ENCODE measurements around the gene COX14. TPM values are rescaled to one million over a fixed set of nuclear protein-coding genes. Genes with fewer than 3 reads are reported as not detected.
A peak's percentile ranks its signal among the peaks of the same experiment; 100 is the strongest.

The COX14 gene
- total RNA-seq, 2 experiments from 2014 or later, result 43.1 to 51.0 TPM

DNA sequence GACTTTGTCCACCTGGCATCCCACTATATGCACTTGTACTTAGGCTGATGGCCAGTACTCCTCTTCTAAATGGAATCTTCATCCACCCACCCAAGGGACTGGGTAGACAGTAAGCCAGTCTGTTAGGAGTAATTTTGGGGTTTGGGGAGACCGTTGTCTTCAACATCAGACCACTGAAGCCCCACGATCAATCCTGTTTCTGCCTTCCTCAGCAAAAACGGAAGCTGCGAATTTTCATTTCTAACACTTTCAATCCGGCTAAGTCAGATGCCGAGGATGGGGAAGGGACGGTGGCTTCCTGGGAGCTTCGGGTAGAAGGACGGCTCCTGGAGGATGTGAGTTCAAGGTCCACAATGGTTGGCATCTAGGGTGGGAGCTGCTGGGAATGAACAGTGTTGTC, 24.9 kb upstream of the COX14 start:
- peaks cover 17% of the 10 kb centered on the region for H3K36me3 Mint-ChIP-seq (ENCODE audit: low read depth)
- intact Hi-C loops (cut with micrococcal nuclease), result loop anchor here (5.0 kb wide), 1 partner anchor 90 kb away; no protein-coding TSS in a partner anchor

GRCh38 chr12:50087995-50088394, 24.0 kb upstream of the COX14 start:
- peaks cover 17% of the 10 kb centered on the region for H3K36me3 Mint-ChIP-seq (ENCODE audit: low read depth)
- ATAC-seq (no peak), DNase-seq (no peak)
- TF ChIP-seq, protein P1, sequence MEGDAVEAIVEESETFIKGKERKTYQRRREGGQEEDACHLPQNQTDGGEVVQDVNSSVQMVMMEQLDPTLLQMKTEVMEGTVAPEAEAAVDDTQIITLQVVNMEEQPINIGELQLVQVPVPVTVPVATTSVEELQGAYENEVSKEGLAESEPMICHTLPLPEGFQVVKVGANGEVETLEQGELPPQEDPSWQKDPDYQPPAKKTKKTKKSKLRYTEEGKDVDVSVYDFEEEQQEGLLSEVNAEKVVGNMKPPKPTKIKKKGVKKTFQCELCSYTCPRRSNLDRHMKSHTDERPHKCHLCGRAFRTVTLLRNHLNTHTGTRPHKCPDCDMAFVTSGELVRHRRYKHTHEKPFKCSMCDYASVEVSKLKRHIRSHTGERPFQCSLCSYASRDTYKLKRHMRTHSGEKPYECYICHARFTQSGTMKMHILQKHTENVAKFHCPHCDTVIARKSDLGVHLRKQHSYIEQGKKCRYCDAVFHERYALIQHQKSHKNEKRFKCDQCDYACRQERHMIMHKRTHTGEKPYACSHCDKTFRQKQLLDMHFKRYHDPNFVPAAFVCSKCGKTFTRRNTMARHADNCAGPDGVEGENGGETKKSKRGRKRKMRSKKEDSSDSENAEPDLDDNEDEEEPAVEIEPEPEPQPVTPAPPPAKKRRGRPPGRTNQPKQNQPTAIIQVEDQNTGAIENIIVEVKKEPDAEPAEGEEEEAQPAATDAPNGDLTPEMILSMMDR (IDR thresholded peaks at IDR 0.05), result no peak
- CTCF ChIA-PET, result interaction anchor here (0.6 to 6.8 kb wide), 23 partner anchors 9 to 226 kb away, joined by 3 to 60 read pairs (median 4); partner anchors contain the start of genes CERS5, COX14, GPD1 and RACGAP1
- no peaks in the 10 kb centered on the region for H3K27me3 Mint-ChIP-seq
- POLR2A ChIA-PET, result interaction anchor here (0.9 kb wide), 2 partner anchors 24 to 25 kb away, joined by 3 to 5 read pairs; no protein-coding TSS in a partner anchor
- H3K27ac Mint-ChIP-seq, result peak overlapping the region; percentile 35
- H3K4me3 Mint-ChIP-seq, result no peak overlapping the region
- H3K4me1 Mint-ChIP-seq (ENCODE audit: low read depth), result peaks cover 38% of the 10 kb centered on the region
- intact Hi-C loops (cut with micrococcal nuclease), result loop anchor here (5.0 kb wide), 1 partner anchor 89 kb away; no protein-coding TSS in a partner anchor
- H3K9me3 Mint-ChIP-seq, result no peaks in the 10 kb centered on the region

More for the DNA sequence above, 24.9 kb upstream of the COX14 start:
- no peak for DNase-seq
- H3K27me3 Mint-ChIP-seq, result no peaks in the 10 kb centered on the region
- H3K9me3 Mint-ChIP-seq, result no peaks in the 10 kb centered on the region
- POLR2A ChIA-PET, result interaction anchor here (0.9 kb wide), 1 partner anchor 26 kb away, joined by 5 read pairs; no protein-coding TSS in a partner anchor
- no peak overlapping the region for H3K4me3 Mint-ChIP-seq
- H3K4me1 Mint-ChIP-seq (ENCODE audit: low read depth), result peaks cover 44% of the 10 kb centered on the region
- TF ChIP-seq, protein P1 (IDR thresholded peaks at IDR 0.05), result no peak
- no peak overlapping the region for H3K27ac Mint-ChIP-seq
- ATAC-seq, result no peak
- CTCF ChIA-PET, result interaction anchor here (0.7 to 6.8 kb wide), 15 partner anchors 14 to 227 kb away, joined by 3 to 60 read pairs (median 5); partner anchors contain the start of genes CERS5, COX14, GPD1 and RACGAP1

DNA sequence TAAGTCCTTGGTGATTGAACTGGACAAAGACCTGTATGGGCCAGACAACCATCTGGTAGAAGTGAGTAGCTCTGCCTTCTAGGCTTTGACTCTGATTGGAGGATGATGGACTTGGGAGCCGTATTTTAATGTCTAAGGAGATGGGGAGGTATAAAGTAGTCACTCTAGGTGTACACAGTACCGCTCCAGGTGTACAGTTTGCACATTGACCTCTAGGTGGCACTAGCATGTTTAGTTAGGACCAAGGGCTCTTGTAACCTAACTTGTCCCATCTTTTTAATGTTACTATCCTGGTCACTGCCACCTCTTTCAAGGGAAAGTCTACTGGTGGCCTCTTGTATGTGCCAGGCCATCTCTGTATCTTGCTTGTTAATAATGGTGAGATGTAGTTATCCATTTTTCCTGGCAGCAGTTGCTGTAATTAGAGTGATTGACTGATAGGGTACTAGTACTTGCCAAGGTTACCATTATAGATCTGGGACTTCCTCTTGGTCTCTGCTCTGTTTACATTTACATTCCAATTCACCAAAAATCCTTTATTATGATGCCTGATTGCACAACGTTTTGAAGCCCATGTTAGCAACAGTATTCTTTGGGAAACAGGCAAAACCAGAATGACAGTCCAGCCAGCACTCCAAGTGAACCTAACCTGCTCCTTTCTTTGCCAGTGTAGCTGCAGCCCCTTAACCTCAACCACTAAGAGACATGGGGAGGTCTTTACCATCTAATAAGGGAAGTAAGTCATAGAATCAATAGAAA, 23.3 kb upstream of the COX14 start:
- intact Hi-C loops (cut with micrococcal nuclease), result loop anchor here (5.0 kb wide), 1 partner anchor 89 kb away; no protein-coding TSS in a partner anchor
- Mint-ChIP-seq H3K4me3 (no peak overlapping the region), H3K27ac (peak overlapping the region; percentile 62), H3K27me3 (no peaks in the 10 kb centered on the region), H3K9me3 (no peaks in the 10 kb centered on the region), H3K4me1 (ENCODE audit: low read depth) (peaks cover 35% of the 10 kb centered on the region), H3K36me3 (ENCODE audit: low read depth) (peaks cover 17% of the 10 kb centered on the region)
- POLR2A ChIA-PET, result interaction anchor here (0.9 kb wide), 1 partner anchor 23 kb away, joined by 3 read pairs; no protein-coding TSS in a partner anchor
- DNase-seq (peak; percentile 79), ATAC-seq (peak; percentile 50)
- CTCF ChIA-PET, result interaction anchor here (0.8 to 6.8 kb wide), 26 partner anchors 8 to 226 kb away, joined by 3 to 60 read pairs (median 4); partner anchors contain the start of genes CERS5, COX14, GPD1 and LIMA1
- TF ChIP-seq, protein P1 (IDR thresholded peaks at IDR 0.05), result peak; percentile 84

DNA sequence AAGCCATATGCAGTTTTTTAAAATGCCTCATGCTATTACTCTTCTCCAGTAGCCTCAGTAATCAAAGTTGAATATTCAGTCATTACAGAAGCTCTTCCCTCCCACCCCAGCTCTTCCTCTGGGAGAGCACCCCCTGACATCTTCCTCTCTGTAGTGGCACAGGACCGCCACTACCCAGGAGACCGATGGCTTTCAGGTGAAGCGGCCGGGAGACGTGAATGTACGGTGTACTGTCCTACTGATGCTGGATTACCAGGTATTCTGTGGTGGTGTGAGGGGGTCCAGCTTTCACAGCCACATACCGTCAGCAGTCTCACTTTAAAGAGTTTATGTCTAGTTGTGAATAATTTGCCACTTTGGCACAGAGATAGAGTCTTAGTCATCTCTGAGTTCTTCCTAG, 22.3 kb upstream of the COX14 start:
- intact Hi-C loops (cut with micrococcal nuclease), result loop anchor here (5.0 kb wide), 1 partner anchor 88 kb away; no protein-coding TSS in a partner anchor
- TF ChIP-seq, protein P1 (IDR thresholded peaks at IDR 0.05), result no peak
- ChIA-PET POLR2A (interaction anchor here (0.7 to 0.8 kb wide), 2 partner anchors 9 to 21 kb away, joined by 3 read pairs; no protein-coding TSS in a partner anchor), CTCF (interaction anchor here (0.6 to 6.8 kb wide), 19 partner anchors 11 to 271 kb away, joined by 3 to 58 read pairs (median 4); partner anchors contain the start of genes CERS5, COX14, GPD1 and LIMA1)
- H3K4me3 Mint-ChIP-seq, result no peak overlapping the region
- no peaks in the 10 kb centered on the region for H3K27me3 Mint-ChIP-seq
- DNase-seq (no peak), ATAC-seq (no peak)
- H3K4me1 Mint-ChIP-seq (ENCODE audit: low read depth), result peaks cover 33% of the 10 kb centered on the region
- H3K9me3 Mint-ChIP-seq, result no peaks in the 10 kb centered on the region
- no peak overlapping the region for H3K27ac Mint-ChIP-seq
- peaks cover 21% of the 10 kb centered on the region for H3K36me3 Mint-ChIP-seq (ENCODE audit: low read depth)

Measured in activated CD8-positive, alpha-beta T cell treated with anti-CD3 and anti-CD28 coated beads for 36 hours (primary cell).